OCI-LY7 (cell line): ENCODE results near the gene GPR15. TPM values are rescaled to one million over a fixed set of nuclear protein-coding genes. Genes with fewer than 3 reads are reported as not detected.
"Not testable (repeated sequence)": the region's sequence is repeated elsewhere in the genome, so short reads cannot be mapped to it uniquely, and the experiment has no call there.

Source experiments
- BruUV-seq: library from RNA; stranded (reverse); fragments of 400-500 nt; replicated peaks from 2 replicates; lab custom pipeline; 2021; lab: Mats Ljungman, UMichigan
- CTCF ChIA-PET: fragments of 300-600 bp; sonication (Branson Sonifier 250); formaldehyde crosslinking; loops from one replicate; lab custom pipeline; 2022; ENCODE audit warnings: antibody characterized with exemption; ENCODE audit not compliant: unreplicated experiment; lab: Charles Lee
- POLR2A ChIA-PET: fragments of 300-600 bp; sonication (Branson Sonifier 250); formaldehyde crosslinking; loops from one replicate; lab custom pipeline; 2022; ENCODE audit warnings: antibody characterized with exemption; lab: Charles Lee
- DNase-seq: peaks from one replicate; pipeline ENCODE4 v3.0.0-alpha.2; 2015; ENCODE audit warnings: low spot score
- H2AFZ ChIP-seq: fragments of 200-600 bp; sonication (generic), shearing (Covaris generic); 2 replicates; pipeline ENCODE4 v1.6.1; 2014; ENCODE audit warnings: mild to moderate bottlenecking, antibody characterized with exemption, low read length, moderate library complexity
- H3K27ac ChIP-seq: fragments of 200-600 bp; sonication (generic); 2 replicates; pipeline ENCODE4 v1.5.1; 2014; ENCODE audit warnings: mixed run types, low read depth, mild to moderate bottlenecking, moderate library complexity, low read length, inconsistent platforms; ENCODE audit not compliant: poor library complexity, severe bottlenecking
- H3K36me3 ChIP-seq: fragments of 200-600 bp; sonication (generic); 2 replicates; pipeline ENCODE4 v1.6.1; 2014; ENCODE audit warnings: mild to moderate bottlenecking, antibody characterized with exemption, low read length, moderate library complexity, mixed read lengths; ENCODE audit not compliant: insufficient read depth
- H3K4me1 ChIP-seq: fragments of 200-600 bp; sonication (generic); 2 replicates; pipeline ENCODE4 v1.5.1; 2014; ENCODE audit warnings: mild to moderate bottlenecking, low read length; ENCODE audit not compliant: insufficient read depth, poor library complexity, severe bottlenecking
- H3K4me2 ChIP-seq: fragments of 200-600 bp; sonication (generic); 2 replicates; pipeline ENCODE4 v1.6.1; 2014; ENCODE audit warnings: mild to moderate bottlenecking, low read length
- H3K4me3 ChIP-seq: fragments of 200-600 bp; sonication (generic); 2 replicates; pipeline ENCODE4 v1.5.1; 2014; ENCODE audit warnings: mild to moderate bottlenecking, low read depth, low read length; ENCODE audit not compliant: poor library complexity, severe bottlenecking
- H3K79me2 ChIP-seq: fragments of 200-600 bp; sonication (generic); 2 replicates; pipeline ENCODE4 v1.6.1; 2016; ENCODE audit warnings: low read depth, mild to moderate bottlenecking, low read length, moderate library complexity, mixed read lengths; ENCODE audit not compliant: insufficient read depth
- H3K9me2 ChIP-seq: fragments of 200-600 bp; sonication (generic); 2 replicates; pipeline ENCODE4 v1.6.1; 2016; ENCODE audit warnings: mild to moderate bottlenecking, low read length, mixed read lengths; ENCODE audit not compliant: insufficient read depth
- H3K9me3 ChIP-seq: fragments of 200-600 bp; sonication (generic); 2 replicates; pipeline ENCODE4 v1.6.1; 2014; ENCODE audit warnings: mild to moderate bottlenecking, mixed run types, low read length, mixed read lengths
- H4K20me1 ChIP-seq: fragments of 200-600 bp; sonication (generic); 2 replicates; pipeline ENCODE4 v1.6.1; 2014; ENCODE audit warnings: mild to moderate bottlenecking, antibody characterized with exemption, low read length, moderate library complexity, mixed read lengths; ENCODE audit not compliant: insufficient read depth
- CTCF ChIP-seq: fragments of 200-600 bp; sonication (generic); conservative IDR thresholded peaks from 2 replicates; pipeline ENCODE4 v1.5.1; 2014; ENCODE audit warnings: mild to moderate bottlenecking, antibody characterized with exemption, low read length, moderate library complexity, mixed read lengths
- EZH2phosphoT487 ChIP-seq: fragments of 200-600 bp; sonication (generic); IDR thresholded peaks from 2 replicates; pipeline ENCODE4 v1.6.1; 2018; ENCODE audit warnings: low read depth, borderline replicate concordance, mild to moderate bottlenecking, mixed run types, antibody characterized with exemption, low read length, moderate library complexity, mixed read lengths
- intact Hi-C: fragments of 100-400 bp; cut with micrococcal nuclease; formaldehyde crosslinking; loops from one replicate; pipeline ENCODE4 v1.10.0; 2022; ENCODE audit not compliant: unreplicated experiment
- total RNA-seq, 2 experiments: library from RNA; depleted of rRNA in 1 of 2; stranded (reverse); fragments of >200 nt in 1 of 2; shearing (Covaris generic) in 1 of 2; gene quantifications; 2 replicates each; pipeline ENCODE4 v1.2.3, GENCODE V29; 2014 to 2022

Gene GPR15
- total RNA-seq, 2 experiments from 2014 or later, result 29.8 to 32.0 TPM

GRCh38 chr3:98558100-98558827, 26.5 kb downstream of the GPR15 start:
- Histone ChIP-seq H3K4me2 (no peak overlapping the region), H3K4me1 (peaks cover 78% of the 10 kb centered on the region), H3K79me2 (no peaks in the 10 kb centered on the region), H4K20me1 (no peaks in the 10 kb centered on the region), H3K9me3 (no peaks in the 10 kb centered on the region), H3K4me3 (no peak overlapping the region), H3K27ac (no peak overlapping the region), H3K36me3 (no peaks in the 10 kb centered on the region), H2AFZ (peak overlapping the region; percentile 86), H3K9me2 (no peaks in the 10 kb centered on the region)
- DNase-seq, result no peak
- CTCF ChIA-PET, result no interaction called here
- intact Hi-C loops, result no loop called here
- POLR2A ChIA-PET, result interaction anchor here (0.7 to 19.7 kb wide), 12 partner anchors 7 to 35 kb away, joined by 3 to 296 read pairs (median 4); partner anchors contain the start of genes CLDND1 and GPR15
- BruUV-seq, result no TSS peak
- TF ChIP-seq CTCF (no peak), EZH2phosphoT487 (no peak)

GRCh38 chr3:98559769-98560168, 28.0 kb downstream of the GPR15 start:
- peaks cover 78% of the 10 kb centered on the region for H3K4me1 ChIP-seq
- H4K20me1 ChIP-seq, H3K9me2 ChIP-seq, H3K36me3 ChIP-seq, H3K9me3 ChIP-seq, H3K4me2 ChIP-seq, H3K4me3 ChIP-seq, BruUV-seq, H3K27ac ChIP-seq, CTCF ChIA-PET, H3K79me2 ChIP-seq, DNase-seq, H2AFZ ChIP-seq: not testable (repeated sequence)
- intact Hi-C loops, result loop anchor here (5.0 kb wide), 1 partner anchor 453 kb away; no protein-coding TSS in a partner anchor
- POLR2A ChIA-PET, result interaction anchor here (0.6 to 19.7 kb wide), 4 partner anchors 12 to 34 kb away, joined by 3 to 296 read pairs (median 24); partner anchors contain the start of gene GPR15

- Histone ChIP-seq H3K4me1 (peaks cover 79% of the 10 kb centered on the region), H3K4me3 (no peak overlapping the region), H3K9me2 (no peaks in the 10 kb centered on the region), H3K4me2 (peak overlapping the region; percentile 17; the same call in 1 of the 2 replicates), H3K79me2 (no peaks in the 10 kb centered on the region), H3K36me3 (no peaks in the 10 kb centered on the region), H3K9me3 (no peaks in the 10 kb centered on the region), H2AFZ (peak overlapping the region; percentile 54; the same call in 1 of the 2 replicates), H3K27ac (peak overlapping the region; percentile 10), H4K20me1 (no peaks in the 10 kb centered on the region)
- DNase-seq, result no peak
- BruUV-seq, result no TSS peak
- intact Hi-C loops, result loop anchor here (5.0 kb wide), 1 partner anchor 451 kb away; no protein-coding TSS in a partner anchor
- ChIA-PET CTCF (no interaction called here), POLR2A (interaction anchor here (2.4 to 19.7 kb wide), 4 partner anchors 8 to 26 kb away, joined by 15 to 296 read pairs (median 20); partner anchors contain the start of gene GPR15)
- TF ChIP-seq CTCF (no peak), EZH2phosphoT487 (no peak)
These were observed 29.1 kb downstream of the GPR15 start for GRCh38 chr3:98560911-98561310.
